Activated naive CD4-positive, alpha-beta T cell (primary cell): Measurements from ENCODE around the gene JAML.

Experiments used
- DNase-seq, 4 experiments: peaks; one replicate each; lab custom pipeline; 2025; lab: John Stamatoyannopoulos, UW

JAML gene

DNA sequence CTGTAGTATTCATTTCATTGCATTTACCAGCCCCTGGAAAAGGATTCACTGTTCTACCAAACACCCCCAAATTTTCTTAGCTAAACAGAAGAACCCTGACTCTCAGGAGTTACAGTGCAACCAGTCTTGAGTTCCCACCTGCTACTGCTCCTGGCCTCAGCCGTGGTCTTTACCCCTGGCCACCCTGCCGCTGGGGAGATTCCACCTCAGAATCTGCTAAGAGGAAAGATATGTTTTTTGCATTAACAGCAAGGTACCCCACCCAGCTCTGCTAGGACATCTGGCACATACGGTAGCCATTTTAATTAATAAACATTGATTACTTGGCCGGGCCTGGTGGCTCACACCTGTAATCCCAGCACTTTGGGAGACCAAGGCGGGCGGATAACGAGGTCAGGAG, 9.0 kb downstream of the JAML start:
- DNase-seq: no peak

DNA sequence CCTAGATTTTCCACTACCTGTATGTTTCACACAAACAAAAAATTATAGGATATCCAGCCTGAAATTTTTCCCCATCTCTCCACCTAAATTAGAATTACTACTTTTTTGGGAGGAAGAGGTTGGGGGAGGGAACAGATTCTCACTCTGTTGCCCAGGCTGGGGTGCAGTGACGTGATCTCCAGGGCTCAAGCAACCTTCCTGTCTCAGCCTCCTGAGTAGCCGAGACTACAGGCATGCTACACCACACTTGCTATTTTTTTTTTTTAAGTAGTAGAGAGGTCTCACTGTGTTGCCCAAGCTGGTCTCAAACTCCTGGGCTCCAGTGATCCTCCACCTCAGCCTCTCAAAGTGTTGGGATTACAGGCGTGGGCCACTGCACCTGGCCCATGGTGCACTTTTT, 9.5 kb downstream of the JAML start:
- DNase-seq: no peak

DNA sequence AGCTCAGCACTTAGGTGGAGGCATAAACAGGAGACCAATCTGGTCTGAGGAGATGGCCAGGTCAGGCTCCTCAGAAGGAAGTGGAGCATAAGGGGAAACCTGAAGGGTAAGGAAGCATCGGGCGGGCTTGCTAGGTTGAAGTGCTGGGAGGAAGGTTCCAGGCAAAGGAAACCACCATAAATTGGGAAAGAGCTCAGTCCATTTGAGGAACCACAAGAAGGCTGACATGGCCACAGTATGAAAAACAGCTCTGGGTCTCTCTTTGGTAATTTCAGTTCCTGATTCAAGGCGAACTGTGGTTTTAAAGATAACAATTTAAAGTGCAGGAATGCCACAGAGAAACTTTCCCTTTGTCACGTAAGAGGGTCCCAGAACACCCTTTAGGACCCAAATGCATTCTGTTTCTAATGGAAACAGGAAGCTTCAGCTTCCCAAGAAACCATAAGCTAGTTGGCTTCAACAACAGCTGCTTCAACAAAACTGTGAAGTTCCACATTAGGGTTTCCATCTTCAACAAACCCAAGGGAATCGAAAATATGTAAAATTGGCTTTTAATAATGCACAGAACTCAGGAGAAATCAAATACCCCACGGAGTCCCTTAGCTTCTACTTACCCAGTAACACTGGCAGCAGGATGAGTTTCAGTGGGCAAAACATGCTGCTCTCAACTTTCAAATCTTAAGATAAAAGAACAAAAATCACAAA, 10.4 kb downstream of the JAML start:
- no peak for DNase-seq

DNA sequence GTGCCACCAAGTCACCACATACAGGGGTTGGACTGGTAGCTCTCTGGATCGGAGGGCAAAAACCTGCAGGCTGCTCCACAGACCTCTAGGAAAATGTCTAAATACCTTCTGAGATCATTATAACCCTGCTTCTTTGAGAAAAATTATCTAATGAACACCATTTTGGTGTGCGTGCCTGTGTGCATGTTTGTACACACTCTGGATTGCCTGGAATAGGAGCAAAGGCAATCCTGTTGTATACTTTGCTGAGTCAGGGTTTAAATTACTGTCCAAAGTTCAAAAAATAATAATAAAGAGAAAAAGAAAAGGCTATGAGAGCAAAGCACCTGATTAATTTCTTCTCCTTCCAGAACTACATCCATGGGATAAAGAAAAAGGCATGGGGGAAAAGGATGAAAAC, 11.0 kb downstream of the JAML start:
- no peak for DNase-seq

DNA sequence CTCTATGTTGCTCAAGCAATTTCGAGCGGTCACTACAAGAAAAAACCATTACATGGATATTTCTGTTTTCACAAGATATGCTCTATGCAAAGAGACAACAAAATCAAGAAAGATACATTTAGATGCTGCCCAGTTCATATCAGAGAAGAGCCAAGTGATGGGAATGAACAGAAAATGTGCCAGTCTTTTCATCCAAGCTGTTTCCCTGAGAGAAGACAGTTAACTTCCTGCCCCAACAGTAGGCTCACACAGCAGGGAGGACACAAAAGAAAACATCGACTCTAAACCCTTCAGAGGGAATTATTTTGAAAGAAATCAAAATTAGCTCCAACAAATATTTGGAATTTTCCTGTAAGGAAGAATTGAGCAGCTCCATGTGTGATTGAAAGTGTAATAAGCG, 11.6 kb downstream of the JAML start:
- no peak for DNase-seq

DNA sequence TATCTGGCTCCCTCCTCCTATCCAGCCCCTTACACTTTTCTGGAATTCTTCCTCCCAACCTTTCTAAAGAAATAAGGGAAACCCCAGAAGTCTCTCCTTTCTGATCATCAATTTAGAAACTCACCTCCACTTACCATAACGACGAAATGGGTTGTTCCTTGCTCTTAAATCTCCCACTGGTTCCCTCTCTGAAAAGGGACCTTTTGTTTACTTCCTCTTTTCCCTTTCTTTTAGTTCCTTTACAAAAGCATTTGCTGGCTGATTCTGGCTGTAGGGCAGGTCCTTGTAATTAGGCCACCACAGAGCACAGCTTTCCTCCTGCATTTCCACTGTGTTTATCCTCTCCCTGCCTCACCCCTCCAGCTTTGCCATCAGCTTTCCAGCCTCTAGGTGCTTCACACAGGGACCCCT, 12.0 kb downstream of the JAML start:
- DNase-seq: no peak

DNA sequence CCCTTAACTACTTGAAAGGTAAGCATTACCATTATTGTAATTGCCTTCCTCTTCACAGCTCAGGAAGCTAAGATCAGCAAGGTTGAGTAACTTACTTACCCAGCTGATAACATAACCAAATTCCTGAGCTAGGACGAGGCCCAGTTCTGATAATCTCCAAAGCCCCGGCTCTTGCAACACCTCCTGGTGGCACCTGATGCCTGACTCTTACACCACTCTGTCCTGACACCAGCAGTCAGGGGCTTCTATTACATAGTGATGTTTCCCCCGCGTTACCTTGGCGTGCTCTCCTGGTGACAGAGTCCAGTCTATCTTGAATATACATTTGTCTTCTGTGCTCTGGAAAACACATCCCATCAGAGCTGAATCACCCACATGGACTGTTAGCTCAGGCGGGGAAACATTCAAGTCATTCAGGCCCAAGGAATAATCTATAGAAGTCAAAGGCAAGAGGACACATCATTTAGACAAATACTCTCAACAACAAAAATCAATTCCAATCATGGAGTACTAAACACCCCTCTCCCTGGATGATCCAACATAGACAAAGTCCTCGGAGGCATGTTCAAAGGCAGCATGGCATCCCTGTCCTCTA, 12.6 kb downstream of the JAML start:
- DNase-seq: no peak

DNA sequence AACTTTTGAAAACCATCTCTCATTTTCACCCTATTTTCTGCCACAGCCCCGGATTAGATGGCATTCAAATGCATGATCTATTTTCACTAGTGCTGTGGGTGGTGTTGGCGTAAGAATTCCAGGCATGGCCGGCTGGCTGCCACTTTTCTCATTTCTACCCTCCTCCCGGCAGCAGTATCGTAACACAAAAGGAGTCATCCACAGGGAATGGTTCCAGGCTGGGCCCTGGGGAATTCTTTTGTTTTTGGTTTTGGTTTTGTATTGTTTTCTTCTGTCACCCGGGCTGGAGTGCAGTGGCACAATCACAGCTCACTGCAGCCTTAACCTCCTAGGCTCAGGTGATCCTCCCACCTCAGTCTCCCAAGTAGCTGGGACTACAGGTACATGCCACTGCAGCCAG, 13.8 kb downstream of the JAML start:
- no peak for DNase-seq

DNA sequence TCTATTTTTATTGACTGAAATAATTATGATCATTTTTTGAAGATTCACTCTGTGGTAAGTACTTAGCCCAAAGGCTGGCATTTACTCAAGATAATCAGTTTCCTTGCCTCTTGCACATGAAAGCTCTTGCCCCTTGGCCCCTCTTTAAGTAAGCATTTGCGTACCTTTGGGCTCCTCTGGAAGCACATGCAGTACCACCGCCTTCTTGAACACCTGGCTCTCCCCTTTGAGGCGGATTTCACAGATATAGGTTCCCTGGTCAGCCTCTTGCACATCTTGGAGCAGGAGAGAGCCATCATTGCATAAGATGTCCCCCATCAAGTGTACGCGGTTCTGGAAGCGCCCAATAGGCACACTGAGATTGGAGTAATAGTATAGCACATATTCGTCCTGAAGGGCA, 14.5 kb downstream of the JAML start:
- DNase-seq: no peak

DNA sequence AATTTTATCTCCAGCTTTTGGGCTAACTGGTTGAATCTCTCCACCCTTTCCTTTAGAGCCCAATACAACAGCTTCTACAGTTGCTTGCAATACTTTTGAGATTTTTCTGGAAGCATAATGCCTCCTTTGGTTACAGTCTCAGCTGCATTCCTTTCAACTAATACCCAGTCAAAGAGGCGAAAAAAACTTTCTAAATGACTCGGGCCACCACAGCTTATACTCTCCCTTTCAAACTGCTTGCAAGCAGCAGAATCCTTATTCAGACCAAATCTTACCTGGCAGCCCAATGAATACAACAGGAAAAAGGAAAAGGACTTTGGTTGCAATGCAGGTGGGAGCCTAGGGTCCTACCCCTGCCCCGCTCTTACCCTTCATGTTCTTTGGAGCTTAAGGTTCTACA, 15.8 kb downstream of the JAML start:
- no peak for DNase-seq

DNA sequence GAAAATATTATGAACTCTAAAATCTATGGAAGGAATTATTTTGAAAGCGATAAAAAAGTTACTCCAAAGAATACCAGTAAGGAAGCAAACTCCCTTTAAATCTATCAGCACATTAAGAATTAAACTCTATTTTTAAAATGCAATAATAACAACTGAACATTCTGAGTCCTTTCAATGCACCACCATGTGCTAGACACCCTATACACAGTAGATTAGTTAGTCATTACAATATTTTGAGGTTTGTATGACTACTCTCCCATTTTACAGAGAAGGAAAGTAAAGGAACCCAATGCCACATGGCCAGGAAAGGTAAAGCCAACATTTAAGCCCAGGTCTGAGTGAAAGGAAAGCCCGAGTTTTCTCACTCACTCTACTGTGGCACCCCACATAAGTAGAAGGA, 17.7 kb downstream of the JAML start:
- no peak for DNase-seq

DNA sequence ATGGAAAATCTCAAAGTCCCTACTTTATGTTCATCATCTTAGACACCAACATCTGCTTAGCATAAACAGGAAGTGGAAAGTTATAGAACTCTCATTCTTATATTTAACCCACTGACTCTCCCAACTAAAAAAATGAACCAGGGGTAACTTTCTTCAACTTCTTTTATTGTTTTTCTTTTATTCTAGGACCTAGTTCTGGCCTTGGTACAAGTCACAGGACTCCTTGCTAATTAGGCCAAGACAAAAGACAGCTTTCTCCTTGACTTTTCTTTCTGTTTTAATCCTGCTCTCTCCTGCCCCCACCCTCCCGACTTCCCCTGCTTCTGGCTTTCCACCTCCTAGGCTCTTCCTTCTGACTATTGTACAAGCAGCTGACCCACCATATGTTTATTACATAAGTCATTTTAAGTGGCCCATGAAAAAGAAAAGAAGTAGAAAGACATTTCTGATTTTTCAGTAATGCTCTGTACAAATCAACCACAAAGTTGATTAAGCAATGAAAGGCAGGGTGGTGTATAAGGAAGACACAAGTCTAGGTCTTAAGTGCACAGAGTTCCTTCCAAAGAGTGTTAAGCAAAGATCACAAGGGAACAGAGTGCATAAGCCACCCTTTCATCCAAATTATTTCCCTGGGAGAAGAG, 18.3 kb downstream of the JAML start:
- DNase-seq: no peak

DNA sequence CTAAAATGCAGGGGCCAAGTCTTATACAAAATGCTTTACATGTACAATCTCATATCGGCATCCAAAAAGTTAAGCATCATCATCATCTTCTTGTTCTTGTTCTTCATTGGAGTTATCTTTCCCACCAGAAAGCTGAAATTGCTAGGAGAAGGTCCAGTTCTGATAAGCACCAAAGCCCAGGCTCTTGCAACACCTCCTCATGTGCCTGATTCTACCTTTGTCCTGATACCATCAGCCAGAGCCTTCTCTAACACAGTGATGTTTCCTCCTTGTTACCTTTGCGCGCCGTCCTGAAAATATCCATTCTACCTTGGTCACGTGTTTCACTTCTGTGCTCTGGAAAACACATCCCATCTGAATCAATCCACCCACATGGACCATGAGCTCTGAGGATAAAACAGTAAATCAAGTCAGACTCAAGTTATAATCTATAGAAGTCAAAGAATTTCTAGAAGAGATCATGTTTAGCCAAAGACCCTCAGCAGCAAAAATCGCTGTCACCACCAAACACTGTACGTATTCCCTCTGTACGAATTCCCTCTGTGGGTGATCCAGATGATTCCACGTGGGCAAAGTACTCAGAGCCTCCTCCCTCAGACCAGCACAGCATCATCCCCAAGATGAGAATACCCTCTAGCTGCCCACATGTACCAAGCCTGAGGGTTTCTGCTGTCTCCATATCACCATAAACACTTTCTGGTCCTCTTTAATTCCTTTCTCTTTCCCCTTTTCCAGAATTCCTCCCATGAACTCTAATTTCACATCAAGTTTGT, 19.0 kb downstream of the JAML start:
- no peak for DNase-seq

DNA sequence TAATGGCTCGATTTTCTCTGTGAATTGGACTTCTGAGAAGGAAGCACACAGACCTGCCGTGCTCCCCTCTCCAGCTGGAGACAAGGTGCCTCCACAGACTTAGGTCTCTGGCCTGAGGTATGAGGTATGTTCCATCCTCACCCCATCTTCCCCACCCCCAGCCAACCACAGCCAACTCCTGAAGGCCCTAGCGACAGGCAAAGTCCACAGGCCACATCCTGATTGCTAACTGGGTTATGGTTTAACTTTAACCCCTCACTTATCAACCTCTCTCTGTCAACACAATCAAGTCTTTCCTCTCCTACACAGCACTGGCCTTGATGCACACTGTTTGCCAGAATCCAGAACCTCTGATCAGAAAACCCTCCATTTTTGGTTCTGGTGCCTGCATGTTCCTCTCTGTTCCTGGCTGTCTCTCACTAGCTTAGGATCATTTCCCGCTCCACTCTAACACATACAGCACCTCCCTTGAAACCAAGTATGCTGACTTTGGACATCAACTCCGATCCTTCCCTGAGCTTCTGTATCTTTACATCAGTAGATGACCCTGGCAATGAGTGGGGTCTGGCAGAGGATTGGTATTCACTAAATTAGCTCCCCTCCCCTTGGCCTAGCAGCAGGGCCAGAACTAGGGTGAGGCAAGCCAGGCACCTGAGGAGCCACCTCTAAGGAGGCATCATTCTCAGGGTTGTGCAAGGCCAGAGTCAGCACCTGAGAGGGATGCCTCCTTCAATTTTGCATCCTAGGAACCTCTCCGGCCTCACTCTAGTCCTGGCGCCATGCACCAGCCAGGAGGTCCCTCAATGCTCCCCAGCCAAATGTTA, 22.0 kb downstream of the JAML start:
- peak in 1 of 4 experiments; percentile 5 for DNase-seq

DNA sequence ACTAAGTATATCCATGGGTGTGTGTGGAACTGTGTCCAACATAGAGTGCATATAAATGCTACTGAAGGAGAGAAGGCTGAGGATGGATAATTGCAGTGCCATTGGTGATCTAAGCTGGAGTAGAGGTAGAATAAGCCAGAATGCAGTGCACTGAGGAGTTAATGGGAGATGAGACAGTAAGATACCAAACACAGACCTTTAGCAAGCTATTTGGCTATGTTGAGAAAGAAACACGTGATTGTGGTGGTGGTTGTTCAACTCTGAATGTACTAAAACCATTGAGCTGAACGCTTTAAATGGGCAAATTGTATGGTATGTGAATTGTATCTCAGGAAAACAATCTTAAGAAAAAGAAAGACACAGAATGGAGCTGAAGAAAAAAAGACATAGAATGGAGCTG, 22.8 kb downstream of the JAML start:
- DNase-seq: no peak

DNA sequence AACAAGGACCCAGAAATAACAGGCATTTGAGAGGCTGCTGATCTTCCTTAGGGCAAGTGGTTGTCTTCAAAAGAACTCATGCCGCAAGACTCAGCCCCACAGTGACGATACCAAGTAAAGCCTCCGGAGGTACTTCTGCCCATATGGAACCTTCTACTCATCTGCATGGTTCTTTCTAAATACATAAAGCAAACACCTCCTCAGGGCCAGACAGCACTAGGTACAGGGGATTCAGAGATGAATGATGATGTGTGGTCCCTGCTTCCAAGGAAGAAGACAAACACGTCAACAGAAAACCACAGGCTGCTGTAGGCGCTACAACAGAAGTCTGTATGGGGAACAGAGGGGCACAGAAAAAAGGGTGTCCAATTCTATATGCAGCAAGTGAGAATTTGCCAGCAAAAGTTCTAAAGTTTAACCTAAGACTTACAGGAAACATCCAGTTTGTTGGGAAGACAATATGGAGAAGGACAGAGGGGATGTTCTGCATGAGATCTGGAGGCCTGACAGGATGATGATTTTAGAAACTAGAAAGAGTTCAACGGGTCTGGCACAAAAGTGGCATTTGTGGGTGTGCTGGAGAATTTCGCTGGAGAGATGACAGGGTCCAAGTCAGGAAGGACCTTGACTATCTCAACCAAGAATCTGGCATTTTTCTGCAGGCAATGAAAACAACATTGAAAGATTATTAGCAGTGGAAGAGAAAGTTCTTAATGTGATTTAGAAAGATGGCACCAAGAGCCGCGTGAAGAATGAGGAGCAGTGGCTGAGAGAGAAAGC, 23.7 kb downstream of the JAML start:
- DNase-seq: no peak

DNA sequence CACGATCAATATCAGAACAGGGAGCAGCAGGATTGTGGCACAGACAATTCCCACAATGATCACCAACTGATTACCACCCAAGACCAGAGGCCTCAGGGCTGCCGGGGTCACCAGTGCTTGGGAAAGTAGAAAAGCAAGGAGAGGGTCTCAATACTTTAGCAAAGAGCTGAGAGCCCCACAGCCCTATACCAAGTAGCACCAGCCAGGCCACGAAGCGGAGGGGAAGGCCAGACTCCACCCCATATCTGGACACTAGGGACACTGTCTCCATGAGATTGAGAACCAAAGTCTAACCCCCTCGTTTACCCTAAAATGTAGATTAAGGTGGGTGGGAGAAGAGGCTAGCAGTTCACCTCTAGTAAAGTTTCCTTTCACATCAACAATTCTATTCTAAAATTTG, 24.3 kb downstream of the JAML start:
- DNase-seq: no peak

DNA sequence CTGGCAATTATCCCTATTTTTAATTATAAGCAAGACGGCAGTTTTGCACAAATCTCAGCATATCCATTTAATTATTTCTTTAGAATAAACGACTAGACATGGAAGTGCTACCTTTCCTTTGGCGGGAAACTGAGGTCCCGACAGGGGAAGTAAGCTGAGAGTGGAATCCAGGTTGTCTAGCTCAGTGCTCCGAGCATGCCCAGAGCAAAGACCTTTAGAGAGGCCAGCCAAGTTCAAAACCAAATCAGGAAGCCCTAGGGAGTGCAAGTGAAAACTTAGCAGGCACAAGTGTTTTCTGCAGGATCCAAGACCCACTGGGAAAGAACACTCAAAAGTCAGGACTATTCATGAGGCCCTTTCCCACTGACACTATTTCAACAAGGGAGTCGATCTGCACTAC, 25.7 kb downstream of the JAML start:
- no peak for DNase-seq

DNA sequence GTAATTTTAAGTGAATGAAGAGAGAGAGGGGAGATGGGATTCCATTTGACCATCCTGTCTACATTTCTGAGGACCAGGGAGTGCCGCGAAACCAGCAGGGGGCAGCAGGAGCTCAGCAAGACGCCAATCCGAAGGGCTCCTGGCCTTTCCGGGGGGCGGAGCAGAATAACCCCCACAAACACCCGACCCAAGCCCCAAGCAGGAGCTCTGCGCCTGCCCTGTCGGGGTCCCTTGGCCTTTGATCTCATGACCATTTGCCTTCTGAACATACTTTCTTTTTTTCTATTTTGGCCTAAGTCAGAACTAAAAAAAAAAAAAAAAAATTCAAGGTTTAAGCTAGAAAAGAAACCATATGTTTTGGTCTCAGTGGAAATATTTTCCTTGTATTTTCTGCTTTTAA, 26.4 kb downstream of the JAML start:
- DNase-seq: peak; percentile 49 to 76 (median 64)

DNA sequence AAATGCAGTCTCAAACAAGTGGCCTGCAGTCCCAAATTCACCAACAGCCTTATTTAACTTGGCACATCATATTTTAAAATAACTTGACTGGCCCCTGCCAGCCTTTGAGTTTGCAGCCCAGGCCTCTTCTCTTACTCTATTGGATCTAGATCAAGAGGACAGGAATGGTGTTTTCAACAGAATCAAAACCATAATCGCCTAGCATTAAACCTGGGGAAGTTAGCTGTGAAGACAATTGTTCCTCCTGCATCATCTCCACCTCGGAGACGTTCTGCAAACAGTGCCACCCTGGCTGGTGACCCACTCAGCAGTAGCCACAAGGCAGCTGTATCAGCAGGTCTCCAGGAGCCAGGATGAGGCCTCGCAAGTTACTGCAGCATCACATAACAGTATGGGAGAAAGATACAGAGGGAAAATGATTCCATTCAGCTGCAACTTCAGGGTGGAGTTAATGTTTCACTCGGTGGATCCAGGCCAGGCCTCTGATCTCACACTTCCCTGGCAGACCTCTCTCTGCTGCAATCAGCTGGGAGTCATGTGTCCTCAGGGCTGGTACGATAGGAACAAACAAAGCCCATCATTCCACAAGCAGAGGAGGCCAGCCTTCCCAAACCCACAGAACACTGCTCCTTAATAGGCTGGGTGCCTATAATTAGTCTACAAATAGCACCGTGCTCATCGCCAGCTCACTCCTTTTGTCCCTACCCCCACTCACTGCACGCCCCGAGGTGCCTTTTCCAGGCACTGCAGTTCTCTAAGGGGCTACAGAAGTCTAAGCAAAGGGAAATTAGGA, 29.8 kb downstream of the JAML start:
- no peak for DNase-seq
